NCI-H1436 (cell line): ENCODE results near the gene C5.

Experiments
- DNase-seq: peaks from one replicate; lab custom pipeline; 2025; lab: John Stamatoyannopoulos, UW

The C5 gene

GRCh38 chr9:120910643-120911042 lies 139.4 kb downstream of the C5 start:
- DNase-seq, result no peak

GRCh38 chr9:120909904-120910303 lies 140.2 kb downstream of the C5 start:
- no peak for DNase-seq

GRCh38 chr9:120905315-120906164 lies 144.5 kb downstream of the C5 start:
- DNase-seq, result no peak

GRCh38 chr9:120904978-120905301 lies 145.1 kb downstream of the C5 start:
- DNase-seq, result no peak

- DNase-seq, result no peak
Observed at GRCh38 chr9:120904061-120904977, 145.8 kb downstream of the C5 start.

- no peak for DNase-seq
Observed at GRCh38 chr9:120902569-120903535, 147.2 kb downstream of the C5 start.
